Ishikawa (cell line): ENCODE measurements around the gene CHMP5.

ENCODE experiments used
- CEBPB ChIP-seq: IDR thresholded peaks from 2 replicates; pipeline ENCODE4 v1.6.1; 2012
- CREB1 ChIP-seq: IDR thresholded peaks from 2 replicates; pipeline ENCODE4 v1.6.1; 2012; ENCODE audit warnings: low read depth
- EGR1 ChIP-seq: IDR thresholded peaks from 2 replicates; pipeline ENCODE4 v1.6.1; 2012
- EP300 ChIP-seq: IDR thresholded peaks from 2 replicates; pipeline ENCODE4 v1.6.1; 2012; ENCODE audit warnings: borderline replicate concordance
- FOXM1 ChIP-seq: IDR thresholded peaks from 2 replicates; pipeline ENCODE4 v1.6.1; 2012; ENCODE audit warnings: low read depth, borderline replicate concordance
- NFIC ChIP-seq: IDR thresholded peaks from 2 replicates; pipeline ENCODE4 v1.6.1; 2012
- RAD21 ChIP-seq: IDR thresholded peaks from 2 replicates; pipeline ENCODE4 v1.6.1; 2012; ENCODE audit warnings: low read depth
- TAF1 ChIP-seq: IDR thresholded peaks from 2 replicates; pipeline ENCODE4 v1.6.1; 2012; ENCODE audit warnings: low read depth, mild to moderate bottlenecking
- TCF12 ChIP-seq: IDR thresholded peaks from 2 replicates; pipeline ENCODE4 v1.6.1; 2012; ENCODE audit warnings: low read depth
- TEAD4 ChIP-seq: IDR thresholded peaks from 2 replicates; pipeline ENCODE4 v1.6.1; 2012
- YY1 ChIP-seq: IDR thresholded peaks from 2 replicates; pipeline ENCODE4 v1.6.1; 2012; ENCODE audit warnings: low read depth
- ZBTB7A ChIP-seq: IDR thresholded peaks from 2 replicates; pipeline ENCODE4 v1.6.1; 2012; ENCODE audit warnings: low read depth
- TF ChIP-seq, protein P1 (sequence below): IDR thresholded peaks from 2 replicates; pipeline ENCODE4 v1.6.1; 2012; ENCODE audit warnings: low read depth, mild to moderate bottlenecking
- TF ChIP-seq, protein P2 (sequence below): IDR thresholded peaks from 2 replicates; pipeline ENCODE4 v1.6.1; 2012

DNA sequence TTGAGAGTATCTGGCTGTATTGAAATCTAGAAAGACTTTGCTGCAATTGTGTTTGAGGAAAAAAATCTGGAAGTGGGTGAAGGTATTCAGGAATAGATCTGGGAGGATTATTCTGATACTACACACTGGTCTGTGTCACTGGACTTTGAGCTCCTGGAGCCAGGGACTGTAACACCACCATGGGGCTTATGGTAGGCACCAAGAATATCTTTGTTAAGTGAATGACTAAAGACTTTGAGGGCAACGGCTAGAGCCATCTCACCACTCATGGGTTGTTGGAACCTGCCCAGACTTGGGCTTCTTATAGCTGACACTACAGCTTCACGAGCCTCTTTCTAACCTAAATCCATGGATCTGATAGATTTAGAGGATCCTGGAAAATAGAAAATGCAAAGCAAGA, 35.7 kb downstream of the CHMP5 start:
- TF ChIP-seq YY1, result no peak
- TF ChIP-seq, protein P1, sequence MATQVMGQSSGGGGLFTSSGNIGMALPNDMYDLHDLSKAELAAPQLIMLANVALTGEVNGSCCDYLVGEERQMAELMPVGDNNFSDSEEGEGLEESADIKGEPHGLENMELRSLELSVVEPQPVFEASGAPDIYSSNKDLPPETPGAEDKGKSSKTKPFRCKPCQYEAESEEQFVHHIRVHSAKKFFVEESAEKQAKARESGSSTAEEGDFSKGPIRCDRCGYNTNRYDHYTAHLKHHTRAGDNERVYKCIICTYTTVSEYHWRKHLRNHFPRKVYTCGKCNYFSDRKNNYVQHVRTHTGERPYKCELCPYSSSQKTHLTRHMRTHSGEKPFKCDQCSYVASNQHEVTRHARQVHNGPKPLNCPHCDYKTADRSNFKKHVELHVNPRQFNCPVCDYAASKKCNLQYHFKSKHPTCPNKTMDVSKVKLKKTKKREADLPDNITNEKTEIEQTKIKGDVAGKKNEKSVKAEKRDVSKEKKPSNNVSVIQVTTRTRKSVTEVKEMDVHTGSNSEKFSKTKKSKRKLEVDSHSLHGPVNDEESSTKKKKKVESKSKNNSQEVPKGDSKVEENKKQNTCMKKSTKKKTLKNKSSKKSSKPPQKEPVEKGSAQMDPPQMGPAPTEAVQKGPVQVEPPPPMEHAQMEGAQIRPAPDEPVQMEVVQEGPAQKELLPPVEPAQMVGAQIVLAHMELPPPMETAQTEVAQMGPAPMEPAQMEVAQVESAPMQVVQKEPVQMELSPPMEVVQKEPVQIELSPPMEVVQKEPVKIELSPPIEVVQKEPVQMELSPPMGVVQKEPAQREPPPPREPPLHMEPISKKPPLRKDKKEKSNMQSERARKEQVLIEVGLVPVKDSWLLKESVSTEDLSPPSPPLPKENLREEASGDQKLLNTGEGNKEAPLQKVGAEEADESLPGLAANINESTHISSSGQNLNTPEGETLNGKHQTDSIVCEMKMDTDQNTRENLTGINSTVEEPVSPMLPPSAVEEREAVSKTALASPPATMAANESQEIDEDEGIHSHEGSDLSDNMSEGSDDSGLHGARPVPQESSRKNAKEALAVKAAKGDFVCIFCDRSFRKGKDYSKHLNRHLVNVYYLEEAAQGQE, result no peak
- TF ChIP-seq EP300, result no peak
- TF ChIP-seq TEAD4, result no peak
- TF ChIP-seq RAD21, result no peak
- TF ChIP-seq ZBTB7A, result no peak
- no peak for TF ChIP-seq TAF1
- TF ChIP-seq FOXM1, result no peak
- TF ChIP-seq TCF12, result no peak
- TF ChIP-seq EGR1, result no peak
- TF ChIP-seq CREB1, result no peak
- no peak for TF ChIP-seq NFIC
- TF ChIP-seq, protein P2, sequence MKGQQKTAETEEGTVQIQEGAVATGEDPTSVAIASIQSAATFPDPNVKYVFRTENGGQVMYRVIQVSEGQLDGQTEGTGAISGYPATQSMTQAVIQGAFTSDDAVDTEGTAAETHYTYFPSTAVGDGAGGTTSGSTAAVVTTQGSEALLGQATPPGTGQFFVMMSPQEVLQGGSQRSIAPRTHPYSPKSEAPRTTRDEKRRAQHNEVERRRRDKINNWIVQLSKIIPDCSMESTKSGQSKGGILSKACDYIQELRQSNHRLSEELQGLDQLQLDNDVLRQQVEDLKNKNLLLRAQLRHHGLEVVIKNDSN, result no peak
- TF ChIP-seq CEBPB, result no peak
